MCF 10A (cell line): ENCODE measurements around the gene WNT1. TPM values are rescaled to one million over a fixed set of nuclear protein-coding genes. Genes with fewer than 3 reads are reported as not detected.
A peak's percentile ranks its signal among the peaks of the same experiment; 100 is the strongest.

Experiments used
- BruUV-seq: library from RNA; stranded (reverse); fragments of 400-500 nt; replicated peaks from 2 replicates; lab custom pipeline; 2021; lab: Mats Ljungman, UMichigan
- CTCF ChIA-PET: fragments of 300-600 bp; sonication (Branson Sonifier 250); formaldehyde crosslinking; extraction: SDS; loops from one replicate; lab custom pipeline; 2021; ENCODE audit warnings: antibody characterized with exemption, inconsistent platforms; lab: Yijun Ruan, JAX
- POLR2A ChIA-PET: fragments of 300-600, 350-650 bp; sonication (Branson Sonifier 250); formaldehyde crosslinking; extraction: SDS; loops from one replicate; lab custom pipeline; 2020; ENCODE audit warnings: antibody characterized with exemption, inconsistent platforms; lab: Yijun Ruan, JAX
- DNase-seq: peaks from one replicate; pipeline ENCODE4 v3.0.0-alpha.2; 2018; ENCODE audit not compliant: unreplicated experiment
- H3K27ac Mint-ChIP-seq: one replicate; pipeline ENCODE4 v1.8.0; 2022; ENCODE audit warnings: mild to moderate bottlenecking, low read depth, mixed read lengths; ENCODE audit not compliant: unreplicated experiment
- H3K27me3 Mint-ChIP-seq: one replicate; pipeline ENCODE4 v1.8.0; 2022; ENCODE audit warnings: mixed read lengths; ENCODE audit not compliant: insufficient read depth, unreplicated experiment
- H3K36me3 Mint-ChIP-seq: one replicate; pipeline ENCODE4 v1.8.0; 2022; ENCODE audit warnings: mild to moderate bottlenecking, moderate library complexity, mixed read lengths; ENCODE audit not compliant: insufficient read depth, unreplicated experiment
- H3K4me1 Mint-ChIP-seq: one replicate; pipeline ENCODE4 v1.8.0; 2022; ENCODE audit warnings: mixed read lengths; ENCODE audit not compliant: insufficient read depth, unreplicated experiment
- H3K4me3 Mint-ChIP-seq: one replicate; pipeline ENCODE4 v1.8.0; 2022; ENCODE audit warnings: mild to moderate bottlenecking, moderate library complexity, mixed read lengths; ENCODE audit not compliant: unreplicated experiment
- H3K9me3 Mint-ChIP-seq: one replicate; pipeline ENCODE4 v1.8.0; 2022; ENCODE audit warnings: mixed read lengths; ENCODE audit not compliant: unreplicated experiment
- intact Hi-C: fragments of 100-400 bp; cut with micrococcal nuclease; formaldehyde crosslinking; loops from 2 replicates; pipeline ENCODE4 v1.14.1; 2022
- total RNA-seq: library from RNA; stranded (reverse); gene quantifications from 2 replicates; pipeline ENCODE4 v1.2.3, GENCODE V29; 2022
- TF ChIP-seq, protein P1 (sequence below): fragments of 200-600 bp; IDR thresholded peaks from one replicate; pipeline ENCODE4 v1.8.0; 2022; ENCODE audit warnings: antibody characterized with exemption, mild to moderate bottlenecking; ENCODE audit not compliant: unreplicated experiment

WNT1 gene
- total RNA-seq, 1 experiment from 2014 or later: not detected

DNA sequence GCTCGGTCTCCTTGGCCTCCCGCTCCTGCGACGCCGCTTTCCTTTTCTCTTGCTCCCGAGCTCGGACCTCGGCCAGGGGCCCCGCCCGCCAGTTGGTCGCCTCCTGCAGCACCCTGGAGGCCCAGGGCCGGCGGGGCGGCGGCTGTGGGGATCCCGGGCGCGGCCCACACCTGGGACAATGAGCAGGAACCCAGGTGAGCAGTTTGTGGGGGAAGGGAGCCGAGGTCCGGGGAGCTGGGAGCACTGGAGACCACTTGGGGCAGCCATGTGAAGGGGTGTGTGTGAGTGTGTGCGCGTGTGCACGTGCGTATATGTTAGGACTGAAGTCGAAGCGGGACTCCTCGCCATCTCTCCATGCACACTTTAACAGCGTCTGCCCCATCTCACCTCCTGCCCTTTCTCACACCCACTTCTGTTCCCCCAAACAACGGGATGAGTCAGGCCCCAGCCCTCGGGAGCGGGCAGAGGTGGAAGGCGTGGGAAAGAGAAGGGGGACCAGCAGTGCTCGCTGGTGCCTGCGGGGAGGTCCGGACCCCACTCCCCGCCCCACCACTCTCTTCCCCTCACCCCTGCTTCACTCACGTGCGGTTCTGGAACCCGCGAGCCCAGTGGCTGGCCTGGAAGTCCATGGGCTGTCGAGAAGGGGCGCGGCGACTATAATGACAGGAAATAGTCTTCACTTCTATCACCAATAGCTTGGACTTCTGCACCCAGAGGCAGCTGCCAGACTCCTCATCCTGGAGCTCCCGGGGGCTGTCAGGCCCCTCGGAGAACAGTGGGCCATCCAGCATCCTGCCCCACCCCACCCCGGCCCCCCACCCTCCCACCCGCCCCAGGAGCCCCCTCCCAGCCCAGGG, 20.6 kb downstream of the WNT1 start:
- BruUV-seq: no TSS peak
- H3K4me3 Mint-ChIP-seq: no peak overlapping the region
- TF ChIP-seq, protein P1, sequence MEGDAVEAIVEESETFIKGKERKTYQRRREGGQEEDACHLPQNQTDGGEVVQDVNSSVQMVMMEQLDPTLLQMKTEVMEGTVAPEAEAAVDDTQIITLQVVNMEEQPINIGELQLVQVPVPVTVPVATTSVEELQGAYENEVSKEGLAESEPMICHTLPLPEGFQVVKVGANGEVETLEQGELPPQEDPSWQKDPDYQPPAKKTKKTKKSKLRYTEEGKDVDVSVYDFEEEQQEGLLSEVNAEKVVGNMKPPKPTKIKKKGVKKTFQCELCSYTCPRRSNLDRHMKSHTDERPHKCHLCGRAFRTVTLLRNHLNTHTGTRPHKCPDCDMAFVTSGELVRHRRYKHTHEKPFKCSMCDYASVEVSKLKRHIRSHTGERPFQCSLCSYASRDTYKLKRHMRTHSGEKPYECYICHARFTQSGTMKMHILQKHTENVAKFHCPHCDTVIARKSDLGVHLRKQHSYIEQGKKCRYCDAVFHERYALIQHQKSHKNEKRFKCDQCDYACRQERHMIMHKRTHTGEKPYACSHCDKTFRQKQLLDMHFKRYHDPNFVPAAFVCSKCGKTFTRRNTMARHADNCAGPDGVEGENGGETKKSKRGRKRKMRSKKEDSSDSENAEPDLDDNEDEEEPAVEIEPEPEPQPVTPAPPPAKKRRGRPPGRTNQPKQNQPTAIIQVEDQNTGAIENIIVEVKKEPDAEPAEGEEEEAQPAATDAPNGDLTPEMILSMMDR: no peak
- no peaks in the 10 kb centered on the region for H3K27me3 Mint-ChIP-seq
- H3K4me1 Mint-ChIP-seq: peaks cover 14% of the 10 kb centered on the region
- DNase-seq: peak; percentile 49
- peaks cover 28% of the 10 kb centered on the region for H3K36me3 Mint-ChIP-seq
- no peaks in the 10 kb centered on the region for H3K9me3 Mint-ChIP-seq
- POLR2A ChIA-PET: interaction anchor here (0.8 to 1.2 kb wide), 2 partner anchors 19 to 146 kb away, joined by 3 read pairs; no protein-coding TSS in a partner anchor
- CTCF ChIA-PET: interaction anchor here (0.6 to 2.4 kb wide), 3 partner anchors 11 to 29 kb away, joined by 3 to 14 read pairs (median 7); partner anchors contain the start of gene WNT1
- H3K27ac Mint-ChIP-seq: no peak overlapping the region
- intact Hi-C loops: loop anchor here (10.0 kb wide), 1 partner anchor 104 kb away; no protein-coding TSS in a partner anchor

DNA sequence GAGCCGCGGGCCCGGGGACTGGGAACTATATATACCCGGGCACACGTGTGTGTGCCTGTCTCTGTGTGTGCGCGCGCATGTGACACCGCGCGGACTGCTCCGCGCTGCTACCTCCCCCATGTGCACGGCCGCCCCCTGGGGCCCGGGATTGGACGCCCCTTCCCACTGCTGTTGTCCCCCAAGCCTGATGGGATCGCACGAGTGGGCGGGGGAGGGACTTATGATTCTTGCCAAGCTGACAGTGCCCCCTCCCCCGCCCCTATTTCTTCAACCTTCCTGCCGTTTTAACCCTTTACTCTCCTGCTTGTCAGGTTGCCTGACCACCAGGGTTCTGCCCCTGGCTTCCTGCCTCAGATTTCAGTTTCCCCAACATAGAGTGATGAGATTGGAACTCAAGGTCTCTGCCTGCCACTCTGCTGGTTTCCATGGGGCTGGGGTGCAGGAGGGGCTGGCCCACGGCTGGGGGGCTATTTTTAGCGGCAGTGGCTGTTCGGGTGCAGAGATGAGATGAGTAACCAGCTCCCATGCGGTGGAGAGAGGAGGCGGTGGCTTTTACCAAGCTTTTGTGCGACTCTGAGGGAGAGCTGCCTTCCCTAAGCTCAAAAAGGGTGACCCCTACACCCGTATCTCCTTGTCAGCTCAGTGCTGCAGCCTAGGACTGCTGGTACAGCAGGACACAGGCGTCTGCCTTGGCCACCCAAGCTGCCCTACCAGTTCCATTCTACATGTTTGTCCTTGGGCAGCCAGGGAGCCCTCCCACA, 21.4 kb downstream of the WNT1 start, which contains the start of gene DDN:
Gene DDN, minus strand, starts transcription at position 5 of the 761 bp plus-strand sequence. CDS start 88 bp downstream, outside the sequence.
- CTCF ChIA-PET: interaction anchor here (1.0 to 1.4 kb wide), 4 partner anchors 11 to 147 kb away, joined by 4 to 7 read pairs (median 4); partner anchors contain the start of gene WNT1
- H3K36me3 Mint-ChIP-seq: peaks cover 36% of the 10 kb centered on the region
- TF ChIP-seq, protein P1: no peak
- POLR2A ChIA-PET: interaction anchor here (1.2 to 1.5 kb wide), 2 partner anchors 16 to 18 kb away, joined by 3 to 4 read pairs; no protein-coding TSS in a partner anchor
- DNase-seq: peak; percentile 32
- H3K27me3 Mint-ChIP-seq: no peaks in the 10 kb centered on the region
- no peak within 1 kb of the TSS for H3K27ac Mint-ChIP-seq
- intact Hi-C loops: loop anchor here (10.0 kb wide), 1 partner anchor 105 kb away; no protein-coding TSS in a partner anchor
- no TSS peak for BruUV-seq
- H3K4me1 Mint-ChIP-seq: peaks cover 14% of the 10 kb centered on the region
- no peaks in the 10 kb centered on the region for H3K9me3 Mint-ChIP-seq
- H3K4me3 Mint-ChIP-seq: peak within 1 kb of the TSS; percentile 67

DNA sequence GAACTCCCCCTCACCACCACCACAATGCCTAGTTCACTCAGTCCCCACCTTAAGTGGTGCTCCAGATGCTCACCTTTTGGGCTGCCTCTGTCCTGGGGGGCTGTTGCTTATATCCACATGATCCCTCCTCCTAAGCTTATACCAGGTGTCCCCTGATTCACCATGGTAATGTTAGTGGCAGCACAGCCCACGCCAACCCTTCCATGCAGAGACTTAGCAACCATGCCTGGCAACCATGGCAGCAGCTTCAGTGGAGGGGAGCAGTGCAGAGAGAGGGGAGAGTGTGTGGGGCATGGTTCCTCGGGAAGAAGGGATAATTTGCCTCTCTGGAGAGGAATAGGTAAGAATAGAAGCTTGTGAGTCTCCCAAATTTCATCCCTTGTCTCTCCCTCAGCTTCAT, 22.2 kb downstream of the WNT1 start:
- POLR2A ChIA-PET: interaction anchor here (0.6 to 2.0 kb wide), 3 partner anchors 15 to 149 kb away, joined by 3 to 9 read pairs (median 4); partner anchors contain the start of gene DDX23
- intact Hi-C loops: no loop called here
- H3K36me3 Mint-ChIP-seq: peaks cover 44% of the 10 kb centered on the region
- no peak for DNase-seq
- peaks cover 14% of the 10 kb centered on the region for H3K4me1 Mint-ChIP-seq
- no peak overlapping the region for H3K27ac Mint-ChIP-seq
- BruUV-seq: no TSS peak
- CTCF ChIA-PET: interaction anchor here (0.7 to 4.2 kb wide), 7 partner anchors 12 to 148 kb away, joined by 3 to 27 read pairs (median 4); partner anchors contain the start of genes DDX23 and WNT1
- TF ChIP-seq, protein P1: no peak
- H3K27me3 Mint-ChIP-seq: no peaks in the 10 kb centered on the region
- no peaks in the 10 kb centered on the region for H3K9me3 Mint-ChIP-seq
- H3K4me3 Mint-ChIP-seq: no peak overlapping the region
